Neural cell (in vitro differentiated cells): ENCODE data around the gene ARHGEF10L. TPM values are rescaled to one million over a fixed set of nuclear protein-coding genes. Genes with fewer than 3 reads are reported as not detected.
"Not testable (repeated sequence)": the region's sequence is repeated elsewhere in the genome, so short reads cannot be mapped to it uniquely, and the experiment has no call there.

Source experiments
- H2AFZ ChIP-seq: fragments of 200-600, 300-800 bp; sonication (generic), shearing (Covaris generic); 2 replicates; pipeline ENCODE4 v1.6.0; 2014; ENCODE audit warnings: low read depth, mild to moderate bottlenecking, antibody characterized with exemption, low read length, moderate library complexity
- H3F3A ChIP-seq: fragments of 200-600 bp; shearing (Covaris generic); 2 replicates; pipeline ENCODE4 v1.6.1; 2016; ENCODE audit warnings: mild to moderate bottlenecking, moderate library complexity, mixed read lengths, antibody characterized with exemption, low read length; ENCODE audit not compliant: insufficient read depth, poor library complexity, severe bottlenecking
- H3K27ac ChIP-seq: fragments of 200-600, 300-800 bp; sonication (generic), shearing (Covaris generic); 2 replicates; pipeline ENCODE4 v1.5.1; 2014; ENCODE audit warnings: mild to moderate bottlenecking, low read length, moderate library complexity
- H3K27me3 ChIP-seq: fragments of 300-800, 200-600 bp; sonication (generic), shearing (Covaris generic); 2 replicates; pipeline ENCODE4 v1.6.0; 2014; ENCODE audit warnings: mild to moderate bottlenecking, low read depth, low read length, moderate library complexity; ENCODE audit not compliant: insufficient read depth
- H3K36me3 ChIP-seq: fragments of 300-800, 200-600 bp; sonication (generic), shearing (Covaris generic); 2 replicates; pipeline ENCODE4 v1.5.1; 2014; ENCODE audit warnings: mild to moderate bottlenecking, antibody characterized with exemption, low read length, moderate library complexity; ENCODE audit not compliant: insufficient read depth
- H3K4me2 ChIP-seq: fragments of 300-800, 200-600 bp; sonication (generic), shearing (Covaris generic); 2 replicates; pipeline ENCODE4 v1.6.0; 2014; ENCODE audit warnings: mild to moderate bottlenecking, low read length
- H3K4me3 ChIP-seq: fragments of 300-800, 200-600 bp; sonication (generic), shearing (Covaris generic); 2 replicates; pipeline ENCODE4 v1.5.1; 2014; ENCODE audit warnings: mild to moderate bottlenecking, low read length, moderate library complexity
- H3K79me2 ChIP-seq: fragments of 200-600 bp; shearing (Covaris generic); replicated peaks from 2 replicates; pipeline ENCODE4 v1.6.0; 2014; ENCODE audit warnings: mild to moderate bottlenecking, low read length, moderate library complexity; ENCODE audit not compliant: insufficient read depth
- H3K9ac ChIP-seq: fragments of 300-800, 200-600 bp; sonication (generic), shearing (Covaris generic); 2 replicates; pipeline ENCODE4 v1.6.1; 2016; ENCODE audit warnings: mild to moderate bottlenecking, low read length, mixed read lengths
- H3K9me2 ChIP-seq: fragments of 200-600 bp; shearing (Covaris generic); 2 replicates; pipeline ENCODE4 v1.6.1; 2016; ENCODE audit warnings: mild to moderate bottlenecking, low read length, mixed read lengths; ENCODE audit not compliant: insufficient read depth
- H3K9me3 ChIP-seq: fragments of 200-600, 300-800 bp; sonication (generic), shearing (Covaris generic); 2 replicates; pipeline ENCODE4 v1.6.1; 2016; ENCODE audit warnings: mild to moderate bottlenecking, mixed run types, low read length, moderate library complexity, mixed read lengths
- H4K20me1 ChIP-seq: fragments of 200-600 bp; shearing (Covaris generic); 2 replicates; pipeline ENCODE4 v1.6.1; 2016; ENCODE audit warnings: mild to moderate bottlenecking, mixed run types; ENCODE audit not compliant: insufficient read depth
- EP300 ChIP-seq: fragments of 450-650 bp; conservative IDR thresholded peaks from 2 replicates; pipeline ENCODE4 v1.6.1; 2014; ENCODE audit warnings: antibody characterized with exemption, mild to moderate bottlenecking, moderate library complexity; ENCODE audit not compliant: poor library complexity, severe bottlenecking
- EZH2 ChIP-seq: fragments of 200-600, 300-800 bp; shearing (Covaris generic), sonication (generic); IDR thresholded peaks from 2 replicates; pipeline ENCODE4 v1.6.1; 2014; ENCODE audit warnings: antibody characterized with exemption, low read length, borderline replicate concordance, mild to moderate bottlenecking; ENCODE audit not compliant: insufficient read depth, poor library complexity, severe bottlenecking
- MXI1 ChIP-seq: fragments of 450-650 bp; conservative IDR thresholded peaks from 2 replicates; pipeline ENCODE4 v1.6.1; 2014; ENCODE audit warnings: antibody characterized with exemption, mild to moderate bottlenecking; ENCODE audit not compliant: poor library complexity, severe bottlenecking
- POLR2AphosphoS5 ChIP-seq: IDR thresholded peaks from 2 replicates; pipeline ENCODE4 v1.6.1; 2012
- RAD21 ChIP-seq: fragments of 450-650 bp; conservative IDR thresholded peaks from 2 replicates; pipeline ENCODE4 v1.6.1; 2014; ENCODE audit warnings: antibody characterized with exemption, mild to moderate bottlenecking, moderate library complexity
- SMC3 ChIP-seq: fragments of 450-650 bp; conservative IDR thresholded peaks from 2 replicates; pipeline ENCODE4 v1.6.1; 2014; ENCODE audit warnings: antibody characterized with exemption, mild to moderate bottlenecking, moderate library complexity; ENCODE audit not compliant: poor library complexity
- TAF1 ChIP-seq: IDR thresholded peaks from 2 replicates; pipeline ENCODE4 v1.6.1; 2012; ENCODE audit warnings: low read depth
- polyA plus RNA-seq: library from polyadenylated mRNA; depleted of rRNA; stranded (reverse); fragments of >200 nt; gene quantifications from 2 replicates; pipeline ENCODE4 v1.2.3, GENCODE V29; 2014
- TF ChIP-seq, protein P1 (sequence below): fragments of 450-650 bp; IDR thresholded peaks from 2 replicates; pipeline ENCODE4 v1.5.1; 2014; ENCODE audit warnings: antibody characterized with exemption, mild to moderate bottlenecking, moderate library complexity; ENCODE audit not compliant: poor library complexity, severe bottlenecking
- TF ChIP-seq, protein P2 (sequence below): IDR thresholded peaks from 2 replicates; pipeline ENCODE4 v1.6.1; 2012; ENCODE audit warnings: borderline replicate concordance

Gene ARHGEF10L
- polyA plus RNA-seq, 1 donor from 2014 or later: 123 TPM

GRCh38 chr1:17503146-17503545 is 36.4 kb upstream of the ARHGEF10L start:
- Histone ChIP-seq H4K20me1 (no peaks in the 10 kb centered on the region), H3F3A (no peaks in the 10 kb centered on the region), H3K9me3 (peaks cover 3% of the 10 kb centered on the region), H3K27me3 (no peaks in the 10 kb centered on the region), H3K4me3 (no peak overlapping the region), H3K9me2 (no peaks in the 10 kb centered on the region), H3K9ac (no peak overlapping the region), H2AFZ (no peak overlapping the region), H3K79me2 (no peaks in the 10 kb centered on the region), H3K27ac (no peak overlapping the region), H3K36me3 (no peaks in the 10 kb centered on the region), H3K4me2 (no peak overlapping the region)
- TF ChIP-seq EP300 (no peak), POLR2AphosphoS5 (no peak), EZH2 (no peak), SMC3 (no peak), MXI1 (no peak), TAF1 (no peak), RAD21 (no peak)
- TF ChIP-seq, protein P1, sequence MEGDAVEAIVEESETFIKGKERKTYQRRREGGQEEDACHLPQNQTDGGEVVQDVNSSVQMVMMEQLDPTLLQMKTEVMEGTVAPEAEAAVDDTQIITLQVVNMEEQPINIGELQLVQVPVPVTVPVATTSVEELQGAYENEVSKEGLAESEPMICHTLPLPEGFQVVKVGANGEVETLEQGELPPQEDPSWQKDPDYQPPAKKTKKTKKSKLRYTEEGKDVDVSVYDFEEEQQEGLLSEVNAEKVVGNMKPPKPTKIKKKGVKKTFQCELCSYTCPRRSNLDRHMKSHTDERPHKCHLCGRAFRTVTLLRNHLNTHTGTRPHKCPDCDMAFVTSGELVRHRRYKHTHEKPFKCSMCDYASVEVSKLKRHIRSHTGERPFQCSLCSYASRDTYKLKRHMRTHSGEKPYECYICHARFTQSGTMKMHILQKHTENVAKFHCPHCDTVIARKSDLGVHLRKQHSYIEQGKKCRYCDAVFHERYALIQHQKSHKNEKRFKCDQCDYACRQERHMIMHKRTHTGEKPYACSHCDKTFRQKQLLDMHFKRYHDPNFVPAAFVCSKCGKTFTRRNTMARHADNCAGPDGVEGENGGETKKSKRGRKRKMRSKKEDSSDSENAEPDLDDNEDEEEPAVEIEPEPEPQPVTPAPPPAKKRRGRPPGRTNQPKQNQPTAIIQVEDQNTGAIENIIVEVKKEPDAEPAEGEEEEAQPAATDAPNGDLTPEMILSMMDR: no peak
- TF ChIP-seq, protein P2, sequence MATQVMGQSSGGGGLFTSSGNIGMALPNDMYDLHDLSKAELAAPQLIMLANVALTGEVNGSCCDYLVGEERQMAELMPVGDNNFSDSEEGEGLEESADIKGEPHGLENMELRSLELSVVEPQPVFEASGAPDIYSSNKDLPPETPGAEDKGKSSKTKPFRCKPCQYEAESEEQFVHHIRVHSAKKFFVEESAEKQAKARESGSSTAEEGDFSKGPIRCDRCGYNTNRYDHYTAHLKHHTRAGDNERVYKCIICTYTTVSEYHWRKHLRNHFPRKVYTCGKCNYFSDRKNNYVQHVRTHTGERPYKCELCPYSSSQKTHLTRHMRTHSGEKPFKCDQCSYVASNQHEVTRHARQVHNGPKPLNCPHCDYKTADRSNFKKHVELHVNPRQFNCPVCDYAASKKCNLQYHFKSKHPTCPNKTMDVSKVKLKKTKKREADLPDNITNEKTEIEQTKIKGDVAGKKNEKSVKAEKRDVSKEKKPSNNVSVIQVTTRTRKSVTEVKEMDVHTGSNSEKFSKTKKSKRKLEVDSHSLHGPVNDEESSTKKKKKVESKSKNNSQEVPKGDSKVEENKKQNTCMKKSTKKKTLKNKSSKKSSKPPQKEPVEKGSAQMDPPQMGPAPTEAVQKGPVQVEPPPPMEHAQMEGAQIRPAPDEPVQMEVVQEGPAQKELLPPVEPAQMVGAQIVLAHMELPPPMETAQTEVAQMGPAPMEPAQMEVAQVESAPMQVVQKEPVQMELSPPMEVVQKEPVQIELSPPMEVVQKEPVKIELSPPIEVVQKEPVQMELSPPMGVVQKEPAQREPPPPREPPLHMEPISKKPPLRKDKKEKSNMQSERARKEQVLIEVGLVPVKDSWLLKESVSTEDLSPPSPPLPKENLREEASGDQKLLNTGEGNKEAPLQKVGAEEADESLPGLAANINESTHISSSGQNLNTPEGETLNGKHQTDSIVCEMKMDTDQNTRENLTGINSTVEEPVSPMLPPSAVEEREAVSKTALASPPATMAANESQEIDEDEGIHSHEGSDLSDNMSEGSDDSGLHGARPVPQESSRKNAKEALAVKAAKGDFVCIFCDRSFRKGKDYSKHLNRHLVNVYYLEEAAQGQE: no peak

DNA sequence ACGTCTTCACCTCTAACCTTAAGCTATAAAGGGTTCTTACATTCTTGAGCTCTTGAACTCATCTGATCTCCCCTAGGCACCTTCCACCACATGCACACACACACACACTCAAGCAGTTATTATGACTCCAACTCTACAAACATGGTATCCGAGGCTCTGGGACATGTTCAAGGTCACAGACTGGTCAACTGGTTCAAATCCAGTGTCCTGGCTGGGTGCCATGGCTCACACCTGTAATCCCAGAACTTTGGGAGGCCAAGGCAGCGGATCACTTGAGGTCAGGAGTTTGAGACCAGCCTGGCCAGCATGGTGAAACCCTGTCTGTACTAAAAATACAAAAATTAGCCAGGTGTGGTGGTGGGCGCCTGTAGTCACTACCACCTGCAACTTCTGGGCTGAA is 32.3 kb upstream of the ARHGEF10L start:
- not testable (repeated sequence) for H3K4me3 ChIP-seq, H3K27ac ChIP-seq, H3K4me2 ChIP-seq, H3K27me3 ChIP-seq, H3K79me2 ChIP-seq, H4K20me1 ChIP-seq, H2AFZ ChIP-seq, H3K9me2 ChIP-seq, H3K36me3 ChIP-seq, H3K9ac ChIP-seq, H3F3A ChIP-seq, H3K9me3 ChIP-seq

DNA sequence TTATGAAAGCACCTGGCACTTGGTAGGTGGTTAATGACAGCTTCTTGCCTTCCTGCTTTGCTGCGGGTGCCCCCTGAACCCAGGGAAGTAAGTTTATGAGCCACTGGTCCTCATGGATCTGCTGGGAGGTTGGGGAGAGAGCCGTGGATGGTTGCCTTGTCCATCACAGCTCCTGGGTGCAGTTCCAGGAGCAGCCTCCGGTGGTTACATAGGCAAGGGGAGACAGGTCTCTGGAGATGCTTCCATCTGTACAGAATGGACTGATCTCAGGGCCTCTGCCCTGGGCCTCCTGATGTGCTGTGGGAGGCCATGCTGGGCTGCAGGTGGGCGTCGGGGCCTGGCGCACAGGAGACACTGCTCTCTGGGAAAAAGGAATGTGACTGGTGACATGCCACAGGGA is 31.6 kb upstream of the ARHGEF10L start:
- Histone ChIP-seq H3K4me3 (no peak overlapping the region), H3K9ac (no peak overlapping the region), H3K27me3 (no peaks in the 10 kb centered on the region), H3K36me3 (no peaks in the 10 kb centered on the region), H3K27ac (no peak overlapping the region), H3K9me2 (no peaks in the 10 kb centered on the region), H3K79me2 (no peaks in the 10 kb centered on the region), H2AFZ (no peak overlapping the region), H4K20me1 (no peaks in the 10 kb centered on the region), H3K4me2 (no peak overlapping the region), H3K9me3 (no peaks in the 10 kb centered on the region), H3F3A (no peaks in the 10 kb centered on the region)
- TF ChIP-seq, protein P1: no peak
- TF ChIP-seq EZH2 (no peak), RAD21 (no peak), TAF1 (no peak), EP300 (no peak), POLR2AphosphoS5 (no peak), MXI1 (no peak), SMC3 (no peak)
- TF ChIP-seq, protein P2: no peak
